NK-92 treated with Interleukin-12 subunit alpha and Interleukin-12 subunit beta, amount 100 ng/mL, for 24 hours (cell line): ENCODE measurements around the gene PJVK.

ENCODE experiments used
- DNase-seq: peaks from one replicate; lab custom pipeline; 2025; lab: John Stamatoyannopoulos, UW

PJVK gene

GRCh38 chr2:178480227-178481181 is 29.3 kb downstream of the PJVK start, which contains the start of gene PLEKHA3:
TSS of gene PLEKHA3 (plus strand) at chr2:178480457. CDS start at chr2:178480870, 413 bp downstream.
- peak; percentile 74 for DNase-seq

GRCh38 chr2:178482437-178482836 is 31.3 kb downstream of the PJVK start:
- no peak for DNase-seq

- no peak for DNase-seq
These were observed 33.3 kb downstream of the PJVK start for GRCh38 chr2:178484245-178485041.

- DNase-seq, result no peak
These were observed 34.2 kb downstream of the PJVK start for GRCh38 chr2:178485356-178485755.

- DNase-seq, result no peak
These were observed 40.4 kb downstream of the PJVK start for GRCh38 chr2:178491612-178492011.

- no peak for DNase-seq
These were observed 44.9 kb downstream of the PJVK start for GRCh38 chr2:178496049-178496448.

DNA sequence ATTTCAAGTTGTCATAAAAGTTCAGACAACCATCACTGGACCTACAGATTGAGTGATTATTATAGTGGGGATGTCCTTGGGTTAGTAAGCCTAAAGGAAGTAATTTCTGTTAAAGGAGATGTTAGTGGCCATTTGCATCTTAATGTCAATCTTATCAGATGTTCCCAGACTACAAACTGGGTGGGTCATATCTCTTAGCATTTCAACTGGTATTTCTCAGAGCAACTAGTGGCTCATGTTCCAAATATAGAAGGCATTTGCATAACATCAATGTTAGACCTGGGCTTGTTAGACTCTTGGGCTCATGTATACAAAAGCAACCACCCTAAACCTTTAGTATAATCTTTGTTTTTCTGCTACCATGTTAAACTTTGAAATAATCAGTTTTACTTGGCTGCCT is 47.0 kb downstream of the PJVK start:
- DNase-seq, result no peak

DNA sequence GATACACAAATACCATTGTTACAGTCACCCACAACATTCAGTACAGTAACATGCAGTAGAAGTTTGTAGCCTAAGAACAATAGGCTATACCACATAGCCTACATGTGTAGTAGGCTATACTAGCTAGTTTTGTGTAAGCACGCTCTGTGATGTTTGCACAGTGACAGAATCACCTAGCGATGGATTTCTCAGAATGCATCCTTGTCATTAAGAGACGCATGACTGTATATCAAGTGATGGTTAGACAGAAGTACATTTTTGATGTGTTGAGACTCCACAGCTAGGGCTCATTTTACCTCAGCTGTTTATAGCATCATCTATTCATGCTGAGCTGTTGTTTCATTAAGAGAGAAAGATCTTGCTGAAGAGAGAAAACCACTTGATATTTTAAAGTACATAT is 48.5 kb downstream of the PJVK start:
- DNase-seq, result no peak

DNA sequence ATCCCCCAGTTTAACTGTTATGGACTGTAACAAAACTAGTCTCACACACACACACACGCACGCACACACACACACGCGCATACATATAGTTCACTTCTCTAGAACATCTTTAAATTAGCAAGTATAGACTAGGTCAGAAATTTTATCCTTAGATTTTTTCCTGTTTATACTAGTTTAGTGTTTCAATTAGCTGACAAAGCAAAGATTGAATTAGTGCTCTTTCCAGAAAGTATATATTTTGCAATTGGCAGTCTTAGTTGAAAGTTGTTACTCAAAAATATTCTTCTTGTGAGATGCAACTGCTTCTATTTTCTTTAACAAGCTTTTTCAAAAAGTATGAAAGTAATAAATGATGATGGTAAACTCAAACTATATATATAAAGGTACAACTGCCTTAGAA is 51.6 kb downstream of the PJVK start:
- no peak for DNase-seq

- DNase-seq, result no peak
These were observed 54.9 kb downstream of the PJVK start for GRCh38 chr2:178506101-178506500.

- DNase-seq, result no peak
These were observed 55.3 kb downstream of the PJVK start for GRCh38 chr2:178506524-178506923.

GRCh38 chr2:178506949-178507348 is 55.8 kb downstream of the PJVK start:
- DNase-seq, result no peak

GRCh38 chr2:178508646-178509045 is 57.5 kb downstream of the PJVK start:
- no peak for DNase-seq

GRCh38 chr2:178510384-178510783 is 59.2 kb downstream of the PJVK start:
- DNase-seq, result no peak
